SK-N-SH treated with all-trans-retinoic acid at 6 μM for 48 hours (cell line): ENCODE results near the gene BPGM.
"Not testable (repeated sequence)": the region's sequence is repeated elsewhere in the genome, so short reads cannot be mapped to it uniquely, and the experiment has no call there.

Source experiments
- ATAC-seq: fragments of 200-7000 bp; cut with Tn5 transposase; 3 replicates; pipeline ENCODE4 v1.9.1; 2020; ENCODE audit warnings: mild to moderate bottlenecking, moderate library complexity
- ARNTL ChIP-seq: fragments of 450-650 bp; formaldehyde crosslinking; IDR thresholded peaks from 2 replicates; pipeline ENCODE4 v1.5.0; 2020; ENCODE audit warnings: low read depth, mild to moderate bottlenecking, moderate library complexity, borderline replicate concordance
- BACH2 ChIP-seq: fragments of 250-450 bp; sonication (Bioruptor Pico); IDR thresholded peaks from 2 replicates; pipeline ENCODE4 v1.9.0; 2021; ENCODE audit warnings: mild to moderate bottlenecking, borderline replicate concordance
- CSDC2 ChIP-seq: fragments of 250-450 bp; sonication (Bioruptor Pico); IDR thresholded peaks from 2 replicates; pipeline ENCODE4 v1.5.0; 2020; ENCODE audit warnings: mild to moderate bottlenecking, moderate library complexity
- GLIS3 ChIP-seq: fragments of 250-450 bp; sonication (Bioruptor Pico); IDR thresholded peaks from 2 replicates; pipeline ENCODE4 v1.5.0; 2020; ENCODE audit warnings: mild to moderate bottlenecking, moderate library complexity
- ISL1 ChIP-seq: fragments of 250-450 bp; sonication (Bioruptor Pico); IDR thresholded peaks from 2 replicates; pipeline ENCODE4 v2.1.2; 2022; ENCODE audit warnings: mild to moderate bottlenecking, moderate library complexity
- OSR1 ChIP-seq: fragments of 250-450 bp; sonication (Bioruptor Pico); IDR thresholded peaks from 2 replicates; pipeline ENCODE4 v1.8.0; 2022; ENCODE audit warnings: moderate library complexity, mild to moderate bottlenecking, inconsistent platforms
- PPARA ChIP-seq: fragments of 250-450 bp; sonication (Bioruptor Pico); IDR thresholded peaks from 2 replicates; pipeline ENCODE4 v1.5.0; 2020; ENCODE audit warnings: mild to moderate bottlenecking, borderline replicate concordance
- RARB ChIP-seq: fragments of 250-450 bp; sonication (Bioruptor Pico); IDR thresholded peaks from 2 replicates; pipeline ENCODE4 v1.8.0; 2021; ENCODE audit warnings: mild to moderate bottlenecking, moderate library complexity
- SNAI2 ChIP-seq: fragments of 250-450 bp; sonication (Bioruptor Pico); IDR thresholded peaks from 2 replicates; pipeline ENCODE4 v1.5.0; 2020; ENCODE audit warnings: mild to moderate bottlenecking, moderate library complexity
- TCF4 ChIP-seq: fragments of 250-450 bp; sonication (Bioruptor Pico); IDR thresholded peaks from 2 replicates; pipeline ENCODE4 v1.8.0; 2021; ENCODE audit warnings: mild to moderate bottlenecking, moderate library complexity, borderline replicate concordance
- TOX ChIP-seq: fragments of 250-450 bp; sonication (Bioruptor Pico); IDR thresholded peaks from 2 replicates; pipeline ENCODE4 v1.8.0; 2021; ENCODE audit warnings: mild to moderate bottlenecking, moderate library complexity, borderline replicate concordance
- ZC3H10 ChIP-seq: fragments of 250-450 bp; sonication (Bioruptor Pico); IDR thresholded peaks from 2 replicates; pipeline ENCODE4 v1.5.1; 2021; ENCODE audit warnings: mild to moderate bottlenecking, moderate library complexity
- ZFP3 ChIP-seq: fragments of 250-450 bp; sonication (Bioruptor Pico); IDR thresholded peaks from 2 replicates; pipeline ENCODE4 v1.5.0; 2020; ENCODE audit warnings: mild to moderate bottlenecking, moderate library complexity
- ZNF565 ChIP-seq: fragments of 450-650 bp; formaldehyde crosslinking; conservative IDR thresholded peaks from 2 replicates; pipeline ENCODE4 v1.5.0; 2020; ENCODE audit warnings: low read depth, mild to moderate bottlenecking, moderate library complexity
- ZNF70 ChIP-seq: fragments of 450-650 bp; formaldehyde crosslinking; IDR thresholded peaks from 2 replicates; pipeline ENCODE4 v1.5.0; 2020; ENCODE audit warnings: mild to moderate bottlenecking, moderate library complexity
- TF ChIP-seq, protein P1 (sequence below): fragments of 250-450 bp; sonication (Bioruptor Pico); IDR thresholded peaks from 2 replicates; pipeline ENCODE4 v1.8.0; 2021; ENCODE audit warnings: low read depth, mild to moderate bottlenecking, moderate library complexity, borderline replicate concordance
- TF ChIP-seq, protein P2 (sequence below): fragments of 250-450 bp; sonication (Bioruptor Pico); IDR thresholded peaks from 2 replicates; pipeline ENCODE4 v1.5.1; 2020; ENCODE audit warnings: low read depth, mild to moderate bottlenecking, moderate library complexity
- TF ChIP-seq, protein P3 (sequence below): fragments of 250-450 bp; sonication (Bioruptor Pico); IDR thresholded peaks from 2 replicates; pipeline ENCODE4 v1.5.0; 2020; ENCODE audit warnings: mild to moderate bottlenecking, moderate library complexity
- TF ChIP-seq, protein P4 (sequence below): fragments of 250-450 bp; sonication (Bioruptor Pico); IDR thresholded peaks from 2 replicates; pipeline ENCODE4 v1.5.1; 2021; ENCODE audit warnings: mild to moderate bottlenecking, moderate library complexity

The BPGM gene

DNA sequence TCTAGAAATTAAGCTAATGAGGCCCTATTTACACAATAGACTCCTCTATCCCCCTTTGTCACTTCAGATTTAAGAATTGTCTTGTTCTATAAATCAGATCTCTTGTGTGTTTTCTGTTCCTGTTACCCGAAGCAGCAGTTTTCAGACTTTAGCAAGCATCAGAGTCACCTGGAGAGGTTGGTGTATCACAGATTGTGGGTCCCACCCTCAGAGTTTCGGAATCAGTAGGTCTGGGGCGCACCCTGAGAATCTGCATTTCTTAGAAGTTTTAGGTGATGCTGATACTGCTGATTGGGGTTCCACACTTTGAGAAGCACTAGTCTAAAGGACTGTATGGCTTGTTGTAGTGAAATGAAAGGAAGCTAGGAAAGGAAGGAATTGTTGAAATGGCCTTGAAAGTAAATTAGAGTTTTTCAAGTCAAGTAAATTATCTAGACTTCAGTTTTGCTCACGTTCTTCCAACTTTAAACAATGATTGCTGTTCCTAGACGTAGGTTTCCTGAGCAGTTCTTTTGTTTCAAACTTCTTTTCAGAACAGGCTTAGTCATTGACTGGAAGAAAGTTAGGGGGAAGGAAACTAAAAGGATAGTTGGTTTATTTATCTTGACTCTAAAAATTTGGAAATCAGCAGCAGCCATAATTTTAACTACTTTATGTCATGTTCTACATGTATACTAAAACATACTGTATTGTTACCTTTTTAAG is 15.7 kb downstream of the BPGM start:
- no peak for TF ChIP-seq TCF4 (CRISPR knock-in tag)
- no peak for TF ChIP-seq SNAI2 (CRISPR knock-in tag)
- TF ChIP-seq, protein P1, sequence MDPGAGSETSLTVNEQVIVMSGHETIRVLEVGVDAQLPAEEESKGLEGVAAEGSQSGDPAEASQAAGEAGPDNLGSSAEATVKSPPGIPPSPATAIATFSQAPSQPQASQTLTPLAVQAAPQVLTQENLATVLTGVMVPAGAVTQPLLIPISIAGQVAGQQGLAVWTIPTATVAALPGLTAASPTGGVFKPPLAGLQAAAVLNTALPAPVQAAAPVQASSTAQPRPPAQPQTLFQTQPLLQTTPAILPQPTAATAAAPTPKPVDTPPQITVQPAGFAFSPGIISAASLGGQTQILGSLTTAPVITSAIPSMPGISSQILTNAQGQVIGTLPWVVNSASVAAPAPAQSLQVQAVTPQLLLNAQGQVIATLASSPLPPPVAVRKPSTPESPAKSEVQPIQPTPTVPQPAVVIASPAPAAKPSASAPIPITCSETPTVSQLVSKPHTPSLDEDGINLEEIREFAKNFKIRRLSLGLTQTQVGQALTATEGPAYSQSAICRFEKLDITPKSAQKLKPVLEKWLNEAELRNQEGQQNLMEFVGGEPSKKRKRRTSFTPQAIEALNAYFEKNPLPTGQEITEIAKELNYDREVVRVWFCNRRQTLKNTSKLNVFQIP (CRISPR knock-in tag) = no peak
- TF ChIP-seq, protein P2, sequence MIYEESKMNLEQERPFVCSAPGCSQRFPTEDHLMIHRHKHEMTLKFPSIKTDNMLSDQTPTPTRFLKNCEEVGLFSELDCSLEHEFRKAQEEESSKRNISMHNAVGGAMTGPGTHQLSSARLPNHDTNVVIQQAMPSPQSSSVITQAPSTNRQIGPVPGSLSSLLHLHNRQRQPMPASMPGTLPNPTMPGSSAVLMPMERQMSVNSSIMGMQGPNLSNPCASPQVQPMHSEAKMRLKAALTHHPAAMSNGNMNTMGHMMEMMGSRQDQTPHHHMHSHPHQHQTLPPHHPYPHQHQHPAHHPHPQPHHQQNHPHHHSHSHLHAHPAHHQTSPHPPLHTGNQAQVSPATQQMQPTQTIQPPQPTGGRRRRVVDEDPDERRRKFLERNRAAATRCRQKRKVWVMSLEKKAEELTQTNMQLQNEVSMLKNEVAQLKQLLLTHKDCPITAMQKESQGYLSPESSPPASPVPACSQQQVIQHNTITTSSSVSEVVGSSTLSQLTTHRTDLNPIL (CRISPR knock-in tag) = no peak
- TF ChIP-seq ZNF70 (CRISPR knock-in tag) = no peak
- no peak for TF ChIP-seq CSDC2 (CRISPR knock-in tag)
- no peak for TF ChIP-seq ZFP3 (CRISPR knock-in tag)
- no peak for ATAC-seq

DNA sequence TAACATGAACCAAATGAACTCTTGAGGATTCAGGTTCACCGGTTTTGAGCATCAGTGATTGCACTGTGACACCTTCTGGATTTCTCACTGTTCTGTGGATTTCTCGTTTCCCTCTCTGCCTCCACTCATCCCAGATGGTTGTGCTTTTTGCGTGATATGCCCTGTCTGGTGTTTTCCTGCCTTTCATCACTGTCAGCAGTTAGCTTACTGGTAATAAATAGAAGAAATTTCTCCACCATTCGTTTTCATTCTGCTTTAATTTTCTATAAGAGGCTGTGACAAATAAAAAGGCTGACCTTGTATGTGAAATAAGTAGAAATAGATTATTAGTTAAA is 16.2 kb downstream of the BPGM start:
- ATAC-seq = no peak
- no peak for TF ChIP-seq ZNF565
- TF ChIP-seq ZNF70 (CRISPR knock-in tag) = no peak
- no peak for TF ChIP-seq PPARA

DNA sequence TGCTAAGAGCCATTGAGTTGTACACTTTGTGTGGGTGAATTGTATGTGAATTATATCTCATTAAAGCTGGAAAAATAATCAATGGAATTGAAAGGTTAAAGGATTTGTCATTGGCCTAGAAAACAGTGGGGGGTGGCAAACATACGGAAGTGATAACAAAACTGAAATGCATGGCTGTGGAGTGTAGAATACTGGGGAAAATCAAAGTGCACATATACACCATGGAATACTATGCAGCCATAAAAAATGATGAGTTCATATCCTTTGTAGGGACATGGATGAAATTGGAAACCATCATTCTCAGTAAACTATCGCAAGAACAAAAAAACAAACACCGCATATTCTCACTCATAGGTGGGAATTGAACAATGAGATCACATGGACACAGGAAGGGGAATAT is 18.4 kb downstream of the BPGM start:
- ATAC-seq = not testable (repeated sequence)

DNA sequence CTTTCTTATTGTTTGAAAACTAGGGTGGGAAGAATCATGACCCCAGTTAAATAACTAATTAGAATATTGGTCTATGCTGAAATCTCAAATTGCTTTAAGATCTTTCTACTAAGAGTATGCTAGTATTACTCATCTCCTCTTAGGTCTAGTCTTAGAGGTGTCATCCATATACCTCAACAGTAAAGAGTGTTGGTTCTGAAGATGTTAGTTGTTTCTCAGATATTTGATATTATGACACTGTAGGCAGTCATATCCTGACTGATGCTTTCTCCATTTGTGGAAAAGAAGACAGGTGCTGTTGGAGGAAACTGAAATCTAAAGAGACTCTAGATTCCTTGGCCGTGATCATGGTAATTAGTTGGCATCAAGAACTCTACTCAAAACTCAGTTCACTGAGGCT is 21.2 kb downstream of the BPGM start:
- ATAC-seq = no peak
- no peak for TF ChIP-seq OSR1 (CRISPR knock-in tag)
- no peak for TF ChIP-seq BACH2 (CRISPR knock-in tag)
- TF ChIP-seq, protein P3, sequence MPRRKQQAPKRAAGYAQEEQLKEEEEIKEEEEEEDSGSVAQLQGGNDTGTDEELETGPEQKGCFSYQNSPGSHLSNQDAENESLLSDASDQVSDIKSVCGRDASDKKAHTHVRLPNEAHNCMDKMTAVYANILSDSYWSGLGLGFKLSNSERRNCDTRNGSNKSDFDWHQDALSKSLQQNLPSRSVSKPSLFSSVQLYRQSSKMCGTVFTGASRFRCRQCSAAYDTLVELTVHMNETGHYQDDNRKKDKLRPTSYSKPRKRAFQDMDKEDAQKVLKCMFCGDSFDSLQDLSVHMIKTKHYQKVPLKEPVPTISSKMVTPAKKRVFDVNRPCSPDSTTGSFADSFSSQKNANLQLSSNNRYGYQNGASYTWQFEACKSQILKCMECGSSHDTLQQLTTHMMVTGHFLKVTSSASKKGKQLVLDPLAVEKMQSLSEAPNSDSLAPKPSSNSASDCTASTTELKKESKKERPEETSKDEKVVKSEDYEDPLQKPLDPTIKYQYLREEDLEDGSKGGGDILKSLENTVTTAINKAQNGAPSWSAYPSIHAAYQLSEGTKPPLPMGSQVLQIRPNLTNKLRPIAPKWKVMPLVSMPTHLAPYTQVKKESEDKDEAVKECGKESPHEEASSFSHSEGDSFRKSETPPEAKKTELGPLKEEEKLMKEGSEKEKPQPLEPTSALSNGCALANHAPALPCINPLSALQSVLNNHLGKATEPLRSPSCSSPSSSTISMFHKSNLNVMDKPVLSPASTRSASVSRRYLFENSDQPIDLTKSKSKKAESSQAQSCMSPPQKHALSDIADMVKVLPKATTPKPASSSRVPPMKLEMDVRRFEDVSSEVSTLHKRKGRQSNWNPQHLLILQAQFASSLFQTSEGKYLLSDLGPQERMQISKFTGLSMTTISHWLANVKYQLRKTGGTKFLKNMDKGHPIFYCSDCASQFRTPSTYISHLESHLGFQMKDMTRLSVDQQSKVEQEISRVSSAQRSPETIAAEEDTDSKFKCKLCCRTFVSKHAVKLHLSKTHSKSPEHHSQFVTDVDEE (CRISPR knock-in tag) = no peak
- no peak for TF ChIP-seq PPARA
- TF ChIP-seq ZNF70 (CRISPR knock-in tag) = no peak
- no peak for TF ChIP-seq RARB
- TF ChIP-seq ZNF565 = no peak
- TF ChIP-seq ZFP3 (CRISPR knock-in tag) = no peak
- no peak for TF ChIP-seq GLIS3 (CRISPR knock-in tag)
- TF ChIP-seq, protein P2 (CRISPR knock-in tag) = no peak
- no peak for TF ChIP-seq ARNTL (CRISPR knock-in tag)
- no peak for TF ChIP-seq TOX (CRISPR knock-in tag)
- TF ChIP-seq, protein P1 (CRISPR knock-in tag) = no peak
- TF ChIP-seq SNAI2 (CRISPR knock-in tag) = no peak
- no peak for TF ChIP-seq ISL1 (CRISPR knock-in tag)

DNA sequence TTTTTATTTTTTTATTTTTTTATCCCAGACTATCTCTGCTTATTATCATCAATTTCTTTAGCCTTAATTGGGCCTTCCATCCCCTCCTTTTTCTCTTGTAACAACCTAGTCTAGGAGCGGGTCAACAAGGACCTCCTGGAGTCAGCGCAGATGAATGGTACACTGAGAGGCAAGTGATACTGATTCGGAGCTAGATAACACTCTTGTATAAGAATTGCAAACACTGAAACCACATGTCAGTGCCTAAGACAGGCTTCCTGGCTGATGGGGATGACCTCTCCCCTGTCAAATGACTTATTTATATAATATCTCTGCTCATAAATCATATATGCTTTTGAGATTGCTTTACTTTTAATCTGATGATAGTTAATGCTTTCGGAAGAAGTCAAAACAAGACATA is 22.7 kb downstream of the BPGM start:
- TF ChIP-seq RARB (no peak), SNAI2 (CRISPR knock-in tag) (no peak), TOX (CRISPR knock-in tag) (no peak), ARNTL (CRISPR knock-in tag) (no peak), PPARA (no peak), ZC3H10 (CRISPR knock-in tag) (no peak)
- TF ChIP-seq, protein P4, sequence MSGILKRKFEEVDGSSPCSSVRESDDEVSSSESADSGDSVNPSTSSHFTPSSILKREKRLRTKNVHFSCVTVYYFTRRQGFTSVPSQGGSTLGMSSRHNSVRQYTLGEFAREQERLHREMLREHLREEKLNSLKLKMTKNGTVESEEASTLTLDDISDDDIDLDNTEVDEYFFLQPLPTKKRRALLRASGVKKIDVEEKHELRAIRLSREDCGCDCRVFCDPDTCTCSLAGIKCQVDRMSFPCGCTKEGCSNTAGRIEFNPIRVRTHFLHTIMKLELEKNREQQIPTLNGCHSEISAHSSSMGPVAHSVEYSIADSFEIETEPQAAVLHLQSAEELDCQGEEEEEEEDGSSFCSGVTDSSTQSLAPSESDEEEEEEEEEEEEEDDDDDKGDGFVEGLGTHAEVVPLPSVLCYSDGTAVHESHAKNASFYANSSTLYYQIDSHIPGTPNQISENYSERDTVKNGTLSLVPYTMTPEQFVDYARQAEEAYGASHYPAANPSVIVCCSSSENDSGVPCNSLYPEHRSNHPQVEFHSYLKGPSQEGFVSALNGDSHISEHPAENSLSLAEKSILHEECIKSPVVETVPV (CRISPR knock-in tag) = 0 out of 2 replicates have a peak, but pooled peaks have one; percentile 11
- TF ChIP-seq, all 23 proteins: peak for 1
- ATAC-seq = peak; percentile 57
